ENCODE data around the gene GNAI1.

DNA sequence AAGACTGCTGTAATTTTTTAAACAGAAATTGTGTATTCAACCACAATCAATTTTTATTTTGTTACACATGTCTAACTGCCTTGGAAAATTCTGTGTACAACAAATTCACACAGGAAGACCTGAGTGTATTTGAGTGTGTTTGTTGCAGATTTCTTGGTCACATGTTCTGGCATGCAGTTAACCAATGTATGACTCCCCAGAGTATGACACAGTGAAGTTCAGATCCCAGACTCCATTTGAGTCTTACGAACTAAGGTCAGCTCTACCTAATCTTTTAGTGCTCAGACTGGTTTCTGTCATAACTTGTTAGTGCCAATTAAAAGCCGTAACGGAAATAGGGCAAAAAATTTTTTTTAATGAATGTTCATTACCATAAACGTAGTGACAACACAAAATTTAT, 5.8 kb downstream of the GNAI1 start:
- TF ChIP-seq, protein P1, sequence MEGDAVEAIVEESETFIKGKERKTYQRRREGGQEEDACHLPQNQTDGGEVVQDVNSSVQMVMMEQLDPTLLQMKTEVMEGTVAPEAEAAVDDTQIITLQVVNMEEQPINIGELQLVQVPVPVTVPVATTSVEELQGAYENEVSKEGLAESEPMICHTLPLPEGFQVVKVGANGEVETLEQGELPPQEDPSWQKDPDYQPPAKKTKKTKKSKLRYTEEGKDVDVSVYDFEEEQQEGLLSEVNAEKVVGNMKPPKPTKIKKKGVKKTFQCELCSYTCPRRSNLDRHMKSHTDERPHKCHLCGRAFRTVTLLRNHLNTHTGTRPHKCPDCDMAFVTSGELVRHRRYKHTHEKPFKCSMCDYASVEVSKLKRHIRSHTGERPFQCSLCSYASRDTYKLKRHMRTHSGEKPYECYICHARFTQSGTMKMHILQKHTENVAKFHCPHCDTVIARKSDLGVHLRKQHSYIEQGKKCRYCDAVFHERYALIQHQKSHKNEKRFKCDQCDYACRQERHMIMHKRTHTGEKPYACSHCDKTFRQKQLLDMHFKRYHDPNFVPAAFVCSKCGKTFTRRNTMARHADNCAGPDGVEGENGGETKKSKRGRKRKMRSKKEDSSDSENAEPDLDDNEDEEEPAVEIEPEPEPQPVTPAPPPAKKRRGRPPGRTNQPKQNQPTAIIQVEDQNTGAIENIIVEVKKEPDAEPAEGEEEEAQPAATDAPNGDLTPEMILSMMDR (CRISPR knock-in tag; IDR thresholded peaks at IDR 0.05): no peak
- TF ChIP-seq CREB1 (IDR thresholded peaks at IDR 0.05): no peak
- no peak for TF ChIP-seq CREB1 (CRISPR knock-in tag; IDR thresholded peaks at IDR 0.05)
- no peak for TF ChIP-seq PRPF4 (IDR thresholded peaks at IDR 0.05; ENCODE audit: low read depth, low read length, poor library complexity, severe bottlenecking)
- TF ChIP-seq TCF7 (IDR thresholded peaks at IDR 0.05; ENCODE audit: low read depth): no peak
- no peak for TF ChIP-seq POLR2AphosphoS2 (IDR thresholded peaks at IDR 0.05; ENCODE audit: low read depth, low read length)
- no peak for TF ChIP-seq ZBTB3 (CRISPR knock-in tag; IDR thresholded peaks at IDR 0.05; ENCODE audit: borderline replicate concordance, low read depth)
- TF ChIP-seq NFYB (CRISPR knock-in tag; IDR thresholded peaks at IDR 0.05): no peak
- TF ChIP-seq, protein P2, sequence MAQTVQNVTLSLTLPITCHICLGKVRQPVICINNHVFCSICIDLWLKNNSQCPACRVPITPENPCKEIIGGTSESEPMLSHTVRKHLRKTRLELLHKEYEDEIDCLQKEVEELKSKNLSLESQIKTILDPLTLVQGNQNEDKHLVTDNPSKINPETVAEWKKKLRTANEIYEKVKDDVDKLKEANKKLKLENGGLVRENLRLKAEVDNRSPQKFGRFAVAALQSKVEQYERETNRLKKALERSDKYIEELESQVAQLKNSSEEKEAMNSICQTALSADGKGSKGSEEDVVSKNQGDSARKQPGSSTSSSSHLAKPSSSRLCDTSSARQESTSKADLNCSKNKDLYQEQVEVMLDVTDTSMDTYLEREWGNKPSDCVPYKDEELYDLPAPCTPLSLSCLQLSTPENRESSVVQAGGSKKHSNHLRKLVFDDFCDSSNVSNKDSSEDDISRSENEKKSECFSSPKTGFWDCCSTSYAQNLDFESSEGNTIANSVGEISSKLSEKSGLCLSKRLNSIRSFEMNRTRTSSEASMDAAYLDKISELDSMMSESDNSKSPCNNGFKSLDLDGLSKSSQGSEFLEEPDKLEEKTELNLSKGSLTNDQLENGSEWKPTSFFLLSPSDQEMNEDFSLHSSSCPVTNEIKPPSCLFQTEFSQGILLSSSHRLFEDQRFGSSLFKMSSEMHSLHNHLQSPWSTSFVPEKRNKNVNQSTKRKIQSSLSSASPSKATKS (CRISPR knock-in tag; IDR thresholded peaks at IDR 0.05): no peak
- no peak for TF ChIP-seq SETDB1 (CRISPR knock-in tag; IDR thresholded peaks at IDR 0.05; ENCODE audit: borderline replicate concordance)
- TF ChIP-seq KDM2A (CRISPR knock-in tag; IDR thresholded peaks at IDR 0.05; ENCODE audit: borderline replicate concordance, low read depth): no peak
